H1 (cell line): Measurements from ENCODE around the gene LDLRAD4. TPM values are rescaled to one million over a fixed set of nuclear protein-coding genes. Genes with fewer than 3 reads are reported as not detected.

ENCODE experiments used
- CTCF ChIA-PET: fragments of 300-600 bp; sonication (Branson Sonifier 250); formaldehyde crosslinking; loops from one replicate; lab custom pipeline; 2021; ENCODE audit not compliant: partially characterized antibody; lab: Charles Lee
- POLR2A ChIA-PET: fragments of 300-600 bp; sonication (Branson Sonifier 250); formaldehyde crosslinking; loops from one replicate; lab custom pipeline; 2021; ENCODE audit warnings: inconsistent platforms; ENCODE audit not compliant: partially characterized antibody; lab: Charles Lee
- DNase-seq, 2 experiments: peaks; one replicate each; pipeline versions ENCODE4 v3.0.0 to v3.0.0-alpha.2; 2010 to 2022; ENCODE audit warnings: low spot score in 2 of 2, low read depth in 1 of 2, mixed read lengths in 1 of 2
- FAIRE-seq: peaks from 2 replicates; lab custom pipeline; 2011; peaks lifted over from hg19 to GRCh38; lab: Jason Lieb, UNC
- H2AFZ ChIP-seq: 2 replicates; pipeline ENCODE4 v1.8.1; 2012; ENCODE audit warnings: low read length, inconsistent platforms
- H2AK5ac ChIP-seq: 2 replicates; pipeline ENCODE4 v1.6.1; 2013; ENCODE audit warnings: low read depth, low read length
- H2BK120ac ChIP-seq: replicated peaks from 2 replicates; pipeline ENCODE3; 2013; ENCODE audit warnings: low read depth, low read length, inconsistent platforms
- H2BK12ac ChIP-seq: 2 replicates; pipeline ENCODE4 v1.6.1; 2013; ENCODE audit warnings: low read depth, low read length
- H2BK15ac ChIP-seq: 2 replicates; pipeline ENCODE4 v1.6.1; 2013; ENCODE audit warnings: low read length
- H2BK20ac ChIP-seq: 2 replicates; pipeline ENCODE4 v1.6.1; 2013; ENCODE audit warnings: low read length
- H2BK5ac ChIP-seq: 2 replicates; pipeline ENCODE4 v1.6.1; 2013; ENCODE audit warnings: low read depth, low read length
- H3K14ac ChIP-seq: 2 replicates; pipeline ENCODE4 v1.6.1; 2013; ENCODE audit warnings: inconsistent platforms; ENCODE audit not compliant: insufficient read length
- H3K18ac ChIP-seq: 2 replicates; pipeline ENCODE4 v1.6.1; 2013; ENCODE audit warnings: low read length; ENCODE audit errors: extremely low read depth
- H3K23ac ChIP-seq: 2 replicates; pipeline ENCODE4 v1.6.1; 2013; ENCODE audit warnings: inconsistent platforms; ENCODE audit not compliant: insufficient read length
- H3K23me2 ChIP-seq: 2 replicates; pipeline ENCODE4 v1.6.1; 2013; ENCODE audit warnings: low read depth, low read length
- H3K27ac ChIP-seq: 2 replicates; pipeline ENCODE4 v1.6.1; 2011; ENCODE audit warnings: low read depth, low read length, inconsistent platforms
- H3K27me3 ChIP-seq, 4 experiments: replicated peaks in 1 of 4; 1 replicate in 1 of 4; 2 replicates in 3 of 4; pipeline versions ENCODE4 v1.6.1 to v1.8.1; 2011 to 2013; ENCODE audit warnings: low read length in 3 of 4, mild to moderate bottlenecking in 3 of 4, inconsistent platforms in 2 of 4, mixed read lengths in 2 of 4, moderate library complexity in 1 of 4; ENCODE audit not compliant: control insufficient read depth in 3 of 4, insufficient read depth in 3 of 4; ENCODE audit errors: extremely low read depth in 1 of 4
- H3K36me3 ChIP-seq, 4 experiments: 2 replicates each; pipeline versions ENCODE4 v1.6.1 to v1.8.1; 2011 to 2013; ENCODE audit warnings: mild to moderate bottlenecking in 4 of 4, low read length in 3 of 4, moderate library complexity in 2 of 4, control low read depth in 1 of 4, inconsistent platforms in 1 of 4; ENCODE audit not compliant: insufficient read depth in 4 of 4, control insufficient read depth in 2 of 4
- H3K4ac ChIP-seq: replicated peaks from 2 replicates; pipeline ENCODE3; 2013; ENCODE audit warnings: low read length, low read depth, mixed read lengths, inconsistent platforms; ENCODE audit not compliant: insufficient read length
- H3K4me1 ChIP-seq, 4 experiments: replicated peaks in 1 of 4; 1 replicate in 1 of 4; 2 replicates in 3 of 4; pipeline versions ENCODE4 v1.6.1 to v1.8.1; 2011 to 2013; ENCODE audit warnings: low read length in 3 of 4, inconsistent platforms in 2 of 4, mixed read lengths in 1 of 4; ENCODE audit not compliant: insufficient read depth in 4 of 4, control insufficient read depth in 3 of 4
- H3K4me2 ChIP-seq, 2 experiments: 2 replicates each; pipeline versions ENCODE4 v1.6.1 to v1.8.1; 2011 to 2013; ENCODE audit warnings: low read depth in 2 of 2, low read length in 2 of 2, control low read depth in 1 of 2, inconsistent platforms in 1 of 2, mild to moderate bottlenecking in 1 of 2; ENCODE audit not compliant: insufficient read depth in 1 of 2
- H3K4me3 ChIP-seq, 4 experiments: fragments of 200-600, 300-600 bp in 1 of 4; sonication (generic), shearing (Covaris generic), sonication (Bioruptor Twin) in 1 of 4; 2 replicates each; pipeline versions ENCODE4 v1.5.1 to v1.8.1; 2011 to 2016; ENCODE audit warnings: low read length in 4 of 4, low read depth in 3 of 4, control low read depth in 2 of 4, inconsistent platforms in 2 of 4, mild to moderate bottlenecking in 2 of 4, mixed read lengths in 1 of 4, moderate library complexity in 1 of 4; ENCODE audit not compliant: insufficient read depth in 2 of 4; ENCODE audit errors: extremely low read depth in 1 of 4
- H3K56ac ChIP-seq: replicated peaks from 2 replicates; pipeline ENCODE3; 2013; ENCODE audit warnings: low read depth, mild to moderate bottlenecking, mixed read lengths, low read length, inconsistent platforms; ENCODE audit not compliant: insufficient read length
- H3K79me1 ChIP-seq: 2 replicates; pipeline ENCODE4 v1.6.1; 2013; ENCODE audit warnings: low read depth, low read length, control low read depth
- H3K79me2 ChIP-seq, 2 experiments: 2 replicates each; pipeline versions ENCODE4 v1.6.1 to v1.8.1; 2012 to 2013; ENCODE audit warnings: low read length in 2 of 2, mild to moderate bottlenecking in 2 of 2, inconsistent platforms in 1 of 2; ENCODE audit not compliant: insufficient read depth in 2 of 2, control insufficient read depth in 1 of 2
- H3K9ac ChIP-seq, 4 experiments: replicated peaks in 1 of 4; 1 replicate in 1 of 4; 2 replicates in 3 of 4; pipeline versions ENCODE4 v1.6.1 to v1.8.1; 2011 to 2013; ENCODE audit warnings: low read depth in 3 of 4, low read length in 3 of 4, control low read depth in 2 of 4, mild to moderate bottlenecking in 2 of 4, moderate library complexity in 2 of 4, inconsistent platforms in 1 of 4; ENCODE audit errors: extremely low read depth in 1 of 4
- H3K9me3 ChIP-seq, 2 experiments: 2 replicates each; pipeline versions ENCODE4 v1.6.1 to v1.8.1; 2012 to 2013; ENCODE audit warnings: mild to moderate bottlenecking in 2 of 2, moderate library complexity in 2 of 2, control low read depth in 1 of 2, inconsistent platforms in 1 of 2, low read depth in 1 of 2, low read length in 1 of 2, mixed read lengths in 1 of 2; ENCODE audit not compliant: insufficient read depth in 2 of 2
- H4K20me1 ChIP-seq, 2 experiments: replicated peaks in 1 of 2; 2 replicates each; pipeline versions ENCODE3 to v1.8.1; 2011 to 2013; ENCODE audit warnings: inconsistent platforms in 2 of 2, low read length in 2 of 2, mild to moderate bottlenecking in 1 of 2; ENCODE audit not compliant: insufficient read depth in 2 of 2, control insufficient read depth in 1 of 2
- H4K5ac ChIP-seq: 2 replicates; pipeline ENCODE4 v1.6.1; 2013; ENCODE audit warnings: low read length, low read depth, mixed read lengths, inconsistent platforms; ENCODE audit not compliant: insufficient read length
- H4K8ac ChIP-seq: 2 replicates; pipeline ENCODE4 v1.8.0; 2013; ENCODE audit warnings: mild to moderate bottlenecking, moderate library complexity, low read length, inconsistent platforms; ENCODE audit not compliant: insufficient read depth; ENCODE audit errors: extremely low read depth
- H4K91ac ChIP-seq: replicated peaks from 2 replicates; pipeline ENCODE3; 2013; ENCODE audit warnings: low read length, mixed read lengths, inconsistent platforms; ENCODE audit not compliant: insufficient read length
- BACH1 ChIP-seq: IDR thresholded peaks from 2 replicates; pipeline ENCODE4 v1.6.1; 2012; ENCODE audit warnings: low read length, improper control_type of control experiment
- CBX5 ChIP-seq: fragments of 300-800, 300-1000 bp; sonication (generic); IDR thresholded peaks from 2 replicates; pipeline ENCODE4 v1.7.1; 2016; ENCODE audit warnings: antibody characterized with exemption, low read length, low read depth
- HDAC6 ChIP-seq: IDR thresholded peaks from one replicate; pipeline ENCODE4 v1.7.1; 2012; ENCODE audit warnings: low read depth, mild to moderate bottlenecking, inconsistent platforms, low read length, moderate library complexity
- JUND ChIP-seq: IDR thresholded peaks from 2 replicates; pipeline ENCODE4 v1.6.1; 2011; ENCODE audit warnings: mild to moderate bottlenecking, improper control_type of control experiment, low read length
- WGBS, 2 experiments: shearing (Covaris generic) in 1 of 2; methylation state at CpG; one replicate each; pipeline versions ENCODE4 v1.1.6 to v1.1.7; 2013 to 2015; ENCODE audit warnings: low lambda C conversion rate in 2 of 2, mixed read lengths in 2 of 2, inconsistent platforms in 1 of 2, low coverage in 1 of 2, missing lambda C conversion rate in 1 of 2; ENCODE audit not compliant: insufficient replicate concordance in 2 of 2, insufficient coverage in 1 of 2, insufficient read length in 1 of 2; ENCODE audit errors: extremely low coverage in 1 of 2, missing lambda C conversion rate in 1 of 2; 5-methylcytosine and 5-hydroxymethylcytosine counted together
- polyA plus RNA-seq, 7 experiments: library from polyadenylated mRNA; depleted of rRNA in 3 of 7; stranded (reverse) in 5 of 7; unstranded in 2 of 7; fragments of >200 nt in 5 of 7; fragments of 200-250 nt in 2 of 7; gene quantifications; 1 replicate in 5 of 7; 2 replicates in 1 of 7; 4 replicates in 1 of 7; pipeline versions ENCODE4 v1.2.1 to v1.2.3, GENCODE V29; 2011 to 2013; ENCODE audit warnings: missing spikeins in 2 of 7, mixed read lengths in 2 of 7
- total RNA-seq: library from RNA; stranded (reverse); fragmentation: NEBNext Ultra II Directional; extraction: Animal tissue kit (Norgen Biotek cat#: 25700); gene quantifications from 2 replicates; pipeline ENCODE4 v1.2.1, GENCODE V29; 2021

Gene LDLRAD4
- total and polyA plus RNA-seq, 2 of the 8 experiments (the other 6 are each of a cell fraction or from before 2014, with no cell fraction given): 0.77 to 1.4 TPM

GRCh38 chr18:13414521-13414920, 196.0 kb downstream of the LDLRAD4 start:
- no peaks in the 10 kb centered on the region for H3K79me2 ChIP-seq
- no peak overlapping the region for H3K27ac ChIP-seq
- POLR2A ChIA-PET: no interaction called here
- H2AFZ ChIP-seq: no peak overlapping the region
- CTCF ChIA-PET: no interaction called here
- H3K9me3 ChIP-seq: 0 out of 4 replicates have a peak, but pooled peaks cover 0 to 3% of the 10 kb centered on the region in 2 experiments
- no peaks in the 10 kb centered on the region for H4K20me1 ChIP-seq
- H2BK120ac ChIP-seq: no peak overlapping the region
- H3K36me3 ChIP-seq: no peaks in the 10 kb centered on the region
- 0 out of 7 replicates have a peak, but pooled peaks cover 0 to 2% (median 0%) of the 10 kb centered on the region in 4 experiments for H3K4me1 ChIP-seq
- no peak overlapping the region for H3K18ac ChIP-seq
- no peak overlapping the region for H3K4me2 ChIP-seq
- no peak overlapping the region for H4K8ac ChIP-seq
- H2BK15ac ChIP-seq: no peak overlapping the region
- no peak overlapping the region for H3K4me3 ChIP-seq
- no peak overlapping the region for H2BK5ac ChIP-seq
- H3K14ac ChIP-seq: no peak overlapping the region
- no peak overlapping the region for H3K4ac ChIP-seq
- H2BK20ac ChIP-seq: no peak overlapping the region
- no peak overlapping the region for H3K9ac ChIP-seq
- H3K23ac ChIP-seq: no peak overlapping the region
- H3K56ac ChIP-seq: no peak overlapping the region
- H3K27me3 ChIP-seq: no peaks in the 10 kb centered on the region
- no peaks in the 10 kb centered on the region for H3K79me1 ChIP-seq
- DNase-seq: no peak
- H4K5ac ChIP-seq: no peak overlapping the region
- 74% methylated on average over 4 of the region's 4 CpGs; no CpG with 5 or more reads in 1 of the 2 experiments for WGBS, 2 experiments
- no peak overlapping the region for H2BK12ac ChIP-seq
- no peak for TF ChIP-seq HDAC6
- TF ChIP-seq BACH1: no peak
- TF ChIP-seq CBX5: no peak
- TF ChIP-seq JUND: no peak
- FAIRE-seq: no peak
- no peak overlapping the region for H4K91ac ChIP-seq
- H2AK5ac ChIP-seq: no peak overlapping the region
- H3K23me2 ChIP-seq: no peaks in the 10 kb centered on the region; the same call in 1 of the 2 replicates
